ENCODE data around the gene PRKCH. TPM values are rescaled to one million over a fixed set of nuclear protein-coding genes. Genes with fewer than 3 reads are reported as not detected.

PRKCH gene
- total RNA-seq, 2 experiments from 2014 or later = 318 to 343 TPM

DNA sequence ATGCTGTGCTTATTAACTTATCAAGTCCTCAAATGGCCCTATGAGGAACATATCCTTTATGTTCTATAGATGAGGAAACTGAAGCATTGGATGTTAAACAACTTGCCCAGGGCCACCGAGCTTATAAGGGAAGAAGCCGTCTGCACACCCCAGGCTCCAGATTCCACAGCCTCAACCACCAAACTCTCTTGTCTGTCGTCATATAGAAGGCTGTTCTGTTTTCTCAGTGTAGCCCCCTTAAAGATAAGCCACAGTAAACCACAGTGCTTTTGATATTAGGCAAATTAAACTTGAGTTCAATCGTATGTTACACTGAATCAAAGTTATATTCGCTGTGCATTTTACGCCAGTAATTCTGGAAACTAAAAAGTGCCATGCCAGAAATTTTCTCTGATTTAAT lies 116.7 kb downstream of the PRKCH start:
- CTCF ChIA-PET = interaction anchor here (1.1 to 1.7 kb wide), 2 partner anchors 9 to 12 kb away, joined by 3 to 4 read pairs; no protein-coding TSS in a partner anchor

GRCh38 chr14:61438497-61438859 lies 117.1 kb downstream of the PRKCH start:
- ChIA-PET CTCF (interaction anchor here (1.0 to 1.7 kb wide), 3 partner anchors 10 to 50 kb away, joined by 3 to 4 read pairs (median 3); no protein-coding TSS in a partner anchor), POLR2A (interaction anchor here (1.0 to 1.2 kb wide), 2 partner anchors 14 to 35 kb away, joined by 4 to 9 read pairs; no protein-coding TSS in a partner anchor)
- H3K36me3 Mint-ChIP-seq (ENCODE audit: low read depth) = peaks cover 67% of the 10 kb centered on the region
- no peaks in the 10 kb centered on the region for H3K9me3 Mint-ChIP-seq (ENCODE audit: insufficient read depth)
- ATAC-seq (no peak), DNase-seq (no peak)
- H3K27me3 Mint-ChIP-seq (ENCODE audit: low read depth) = no peaks in the 10 kb centered on the region
- H3K4me1 Mint-ChIP-seq (ENCODE audit: low read depth) = peaks cover 93% of the 10 kb centered on the region
- H3K4me3 Mint-ChIP-seq = peak overlapping the region; percentile 76
- H3K27ac Mint-ChIP-seq = peak overlapping the region; percentile 87

More for the DNA sequence above, 116.7 kb downstream of the PRKCH start:
- DNase-seq = no peak
- H3K36me3 Mint-ChIP-seq (ENCODE audit: low read depth) = peaks cover 67% of the 10 kb centered on the region
- POLR2A ChIA-PET = interaction anchor here (1.0 to 2.3 kb wide), 3 partner anchors 14 to 35 kb away, joined by 4 to 9 read pairs (median 6); no protein-coding TSS in a partner anchor
- H3K27me3 Mint-ChIP-seq (ENCODE audit: low read depth) = no peaks in the 10 kb centered on the region
- H3K4me1 Mint-ChIP-seq (ENCODE audit: low read depth) = peaks cover 93% of the 10 kb centered on the region
- H3K4me3 Mint-ChIP-seq = peak overlapping the region; percentile 76
- H3K27ac Mint-ChIP-seq = peak overlapping the region; percentile 87
- no peaks in the 10 kb centered on the region for H3K9me3 Mint-ChIP-seq (ENCODE audit: insufficient read depth)
- peak; percentile 24 for ATAC-seq

GRCh38 chr14:61438860-61439765 lies 117.7 kb downstream of the PRKCH start:
- ATAC-seq = peak; percentile 68
- H3K36me3 Mint-ChIP-seq (ENCODE audit: low read depth) = peaks cover 67% of the 10 kb centered on the region
- POLR2A ChIA-PET = interaction anchor here (1.0 to 3.1 kb wide), 3 partner anchors 13 to 36 kb away, joined by 4 to 15 read pairs (median 9); no protein-coding TSS in a partner anchor
- no peaks in the 10 kb centered on the region for H3K27me3 Mint-ChIP-seq (ENCODE audit: low read depth)
- peaks cover 92% of the 10 kb centered on the region for H3K4me1 Mint-ChIP-seq (ENCODE audit: low read depth)
- peak overlapping the region; percentile 87 for H3K27ac Mint-ChIP-seq
- H3K4me3 Mint-ChIP-seq = peak overlapping the region; percentile 76
- H3K9me3 Mint-ChIP-seq (ENCODE audit: insufficient read depth) = no peaks in the 10 kb centered on the region
- peak; percentile 68 for DNase-seq
- CTCF ChIA-PET = interaction anchor here (1.0 to 1.7 kb wide), 5 partner anchors 11 to 50 kb away, joined by 3 to 4 read pairs (median 3); no protein-coding TSS in a partner anchor

DNA sequence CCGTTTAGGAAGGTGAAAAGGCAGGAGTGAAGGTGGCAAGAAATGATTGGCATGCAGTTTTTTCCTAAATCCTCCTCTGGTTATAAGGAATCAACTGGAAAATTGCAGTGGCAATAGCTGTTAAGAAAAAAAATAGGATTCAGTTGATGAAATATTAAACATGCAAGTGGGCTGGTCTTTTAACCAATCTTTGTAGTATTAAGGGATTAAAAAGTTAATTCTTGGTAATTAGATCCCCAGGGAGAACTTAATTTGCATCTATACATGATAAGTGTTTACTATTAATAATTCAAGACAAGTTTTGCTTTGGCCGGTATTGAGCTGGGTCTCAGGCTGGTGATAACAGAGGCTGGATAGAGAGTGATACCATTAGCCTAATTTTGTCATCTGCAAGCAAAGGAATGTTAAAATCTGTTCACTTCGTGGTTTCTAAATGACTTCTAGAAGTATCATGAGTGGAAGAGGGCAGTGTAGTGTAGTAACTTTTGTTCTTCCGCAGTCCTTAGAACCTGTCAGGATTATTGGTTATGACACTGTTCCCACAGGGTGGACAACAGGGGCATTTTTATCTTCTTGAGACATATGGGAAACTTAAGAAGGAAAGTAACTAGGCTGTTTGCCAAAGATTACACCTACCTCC lies 118.5 kb downstream of the PRKCH start:
- CTCF ChIA-PET = interaction anchor here (1.1 to 1.4 kb wide), 2 partner anchors 12 to 16 kb away, joined by 3 read pairs; no protein-coding TSS in a partner anchor
- no peak for ATAC-seq
- Mint-ChIP-seq H3K27me3 (ENCODE audit: low read depth) (no peaks in the 10 kb centered on the region), H3K4me1 (ENCODE audit: low read depth) (peaks cover 92% of the 10 kb centered on the region), H3K4me3 (peak overlapping the region; percentile 76), H3K36me3 (ENCODE audit: low read depth) (peaks cover 64% of the 10 kb centered on the region), H3K9me3 (ENCODE audit: insufficient read depth) (no peaks in the 10 kb centered on the region), H3K27ac (peak overlapping the region; percentile 87)
- POLR2A ChIA-PET = interaction anchor here (3.1 kb wide), 1 partner anchor 12 kb away, joined by 15 read pairs; no protein-coding TSS in a partner anchor
- no peak for DNase-seq

- ATAC-seq (no peak), DNase-seq (no peak)
- H3K27ac Mint-ChIP-seq = peak overlapping the region; percentile 95
- ChIA-PET CTCF (interaction anchor here (3.3 kb wide), 1 partner anchor 11 kb away, joined by 17 read pairs; no protein-coding TSS in a partner anchor), POLR2A (interaction anchor here (1.4 kb wide), 2 partner anchors 113 to 121 kb away, joined by 5 to 6 read pairs; partner anchors contain the start of gene PRKCH)
- H3K4me3 Mint-ChIP-seq = peak overlapping the region; percentile 62
- no peaks in the 10 kb centered on the region for H3K27me3 Mint-ChIP-seq (ENCODE audit: low read depth)
- peaks cover 71% of the 10 kb centered on the region for H3K36me3 Mint-ChIP-seq (ENCODE audit: low read depth)
- H3K9me3 Mint-ChIP-seq (ENCODE audit: insufficient read depth) = no peaks in the 10 kb centered on the region
- peaks cover 96% of the 10 kb centered on the region for H3K4me1 Mint-ChIP-seq (ENCODE audit: low read depth)
Measured at GRCh38 chr14:61443481-61443880, 122.1 kb downstream of the PRKCH start.

- POLR2A ChIA-PET = interaction anchor here (1.4 kb wide), 2 partner anchors 114 to 122 kb away, joined by 5 to 6 read pairs; partner anchors contain the start of gene PRKCH
- Mint-ChIP-seq H3K4me3 (peak overlapping the region; percentile 62), H3K36me3 (ENCODE audit: low read depth) (peaks cover 76% of the 10 kb centered on the region)
Measured at GRCh38 chr14:61444215-61444768, 122.9 kb downstream of the PRKCH start.

GRCh38 chr14:61451491-61451890 lies 130.1 kb downstream of the PRKCH start:
- DNase-seq = no peak
- ATAC-seq = no peak
- H3K4me1 Mint-ChIP-seq (ENCODE audit: low read depth) = peaks cover 98% of the 10 kb centered on the region
- ChIA-PET POLR2A (interaction anchor here (0.8 to 3.5 kb wide), 18 partner anchors 11 to 132 kb away, joined by 3 to 21 read pairs (median 8); no protein-coding TSS in a partner anchor), CTCF (interaction anchor here (0.6 to 3.3 kb wide), 16 partner anchors 9 to 155 kb away, joined by 3 to 22 read pairs (median 5); no protein-coding TSS in a partner anchor)
- peak overlapping the region; percentile 77 for H3K4me3 Mint-ChIP-seq
- peak overlapping the region; percentile 98 for H3K27ac Mint-ChIP-seq
- no peaks in the 10 kb centered on the region for H3K27me3 Mint-ChIP-seq (ENCODE audit: low read depth)
- H3K36me3 Mint-ChIP-seq (ENCODE audit: low read depth) = peaks cover 92% of the 10 kb centered on the region
- no peaks in the 10 kb centered on the region for H3K9me3 Mint-ChIP-seq (ENCODE audit: insufficient read depth)

More at GRCh38 chr14:61444215-61444768, 122.9 kb downstream of the PRKCH start:
- CTCF ChIA-PET = no interaction called here
- peak overlapping the region; percentile 95 for H3K27ac Mint-ChIP-seq
- H3K9me3 Mint-ChIP-seq (ENCODE audit: insufficient read depth) = no peaks in the 10 kb centered on the region
- H3K4me1 Mint-ChIP-seq (ENCODE audit: low read depth) = peaks cover 96% of the 10 kb centered on the region
- DNase-seq (peak; percentile 90), ATAC-seq (peak; percentile 82)
- no peaks in the 10 kb centered on the region for H3K27me3 Mint-ChIP-seq (ENCODE audit: low read depth)

DNA sequence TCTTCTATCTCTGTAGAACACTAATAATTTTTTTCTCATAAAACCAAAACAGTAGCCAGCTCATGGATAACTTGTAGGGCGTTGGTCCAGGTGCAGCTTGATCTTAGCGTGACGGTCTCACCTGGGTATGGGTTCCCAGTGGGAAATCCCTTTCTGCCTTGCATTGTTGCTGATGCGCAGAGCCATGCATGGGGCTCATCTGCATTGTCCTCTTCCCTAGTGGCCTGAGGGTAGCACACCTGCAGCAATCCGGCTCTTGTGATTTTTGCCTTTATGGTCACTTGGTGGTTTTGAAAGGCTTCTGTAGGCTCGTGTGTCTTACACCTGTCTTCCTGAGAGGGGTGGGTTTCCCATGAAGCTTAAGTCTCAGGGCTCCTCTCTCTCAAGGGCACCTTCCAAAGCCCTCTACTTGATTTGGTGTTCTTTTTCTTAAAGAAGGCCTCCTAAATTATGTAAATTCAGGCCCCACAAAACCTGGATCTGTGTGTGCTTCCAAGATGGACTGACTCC lies 130.6 kb downstream of the PRKCH start:
- Mint-ChIP-seq H3K27me3 (ENCODE audit: low read depth) (no peaks in the 10 kb centered on the region), H3K4me1 (ENCODE audit: low read depth) (peaks cover 98% of the 10 kb centered on the region), H3K4me3 (peak overlapping the region; percentile 77), H3K36me3 (ENCODE audit: low read depth) (peaks cover 92% of the 10 kb centered on the region), H3K9me3 (ENCODE audit: insufficient read depth) (no peaks in the 10 kb centered on the region), H3K27ac (peak overlapping the region; percentile 98)
- ChIA-PET CTCF (interaction anchor here (0.6 to 3.3 kb wide), 20 partner anchors 9 to 156 kb away, joined by 3 to 22 read pairs (median 4); no protein-coding TSS in a partner anchor), POLR2A (interaction anchor here (0.8 to 3.5 kb wide), 22 partner anchors 9 to 133 kb away, joined by 3 to 21 read pairs (median 4); no protein-coding TSS in a partner anchor)
- ATAC-seq = peak; percentile 2
- DNase-seq = no peak

DNA sequence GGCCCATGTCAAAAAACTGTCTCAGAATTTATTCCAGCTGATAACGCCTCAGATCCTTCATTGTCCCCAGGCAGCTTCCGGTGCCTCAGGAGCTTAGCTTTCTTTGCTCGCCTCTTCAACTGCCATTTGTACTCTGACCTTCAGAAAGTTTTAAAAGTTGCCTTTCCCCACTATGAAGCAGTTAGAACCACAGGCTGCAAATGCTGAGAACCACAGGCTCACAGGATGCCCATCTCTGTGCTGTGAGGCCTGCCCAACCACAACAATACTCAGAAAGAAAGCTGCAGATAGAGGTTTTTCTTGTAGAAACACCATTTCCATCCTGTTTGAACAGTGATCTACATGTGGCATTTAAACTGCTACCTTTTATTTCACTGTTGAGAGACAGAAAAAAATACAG lies 131.1 kb downstream of the PRKCH start:
- peak overlapping the region; percentile 98 for H3K27ac Mint-ChIP-seq
- no peaks in the 10 kb centered on the region for H3K9me3 Mint-ChIP-seq (ENCODE audit: insufficient read depth)
- peaks cover 92% of the 10 kb centered on the region for H3K36me3 Mint-ChIP-seq (ENCODE audit: low read depth)
- ATAC-seq (peak; percentile 84), DNase-seq (peak; percentile 91)
- no peaks in the 10 kb centered on the region for H3K27me3 Mint-ChIP-seq (ENCODE audit: low read depth)
- peak overlapping the region; percentile 77 for H3K4me3 Mint-ChIP-seq
- POLR2A ChIA-PET = interaction anchor here (0.9 to 3.5 kb wide), 19 partner anchors 9 to 133 kb away, joined by 3 to 21 read pairs (median 8); no protein-coding TSS in a partner anchor
- H3K4me1 Mint-ChIP-seq (ENCODE audit: low read depth) = peaks cover 98% of the 10 kb centered on the region
- CTCF ChIA-PET = interaction anchor here (0.6 to 3.3 kb wide), 16 partner anchors 10 to 156 kb away, joined by 3 to 22 read pairs (median 4); no protein-coding TSS in a partner anchor

GRCh38 chr14:61453103-61453767 lies 131.9 kb downstream of the PRKCH start:
- H3K4me3 Mint-ChIP-seq = peak overlapping the region; percentile 77
- no peaks in the 10 kb centered on the region for H3K27me3 Mint-ChIP-seq (ENCODE audit: low read depth)
- ATAC-seq = no peak
- ChIA-PET CTCF (interaction anchor here (0.7 to 9.9 kb wide), 9 partner anchors 21 to 157 kb away, joined by 3 to 136 read pairs (median 7); no protein-coding TSS in a partner anchor), POLR2A (interaction anchor here (1.0 to 3.5 kb wide), 14 partner anchors 8 to 130 kb away, joined by 3 to 21 read pairs (median 10); no protein-coding TSS in a partner anchor)
- H3K27ac Mint-ChIP-seq = peak overlapping the region; percentile 98
- H3K36me3 Mint-ChIP-seq (ENCODE audit: low read depth) = peaks cover 92% of the 10 kb centered on the region
- no peaks in the 10 kb centered on the region for H3K9me3 Mint-ChIP-seq (ENCODE audit: insufficient read depth)
- no peak for DNase-seq
- peaks cover 98% of the 10 kb centered on the region for H3K4me1 Mint-ChIP-seq (ENCODE audit: low read depth)
